Body of pancreas (tissue), 4 donors: Measurements from ENCODE around the gene KPRP. TPM values are rescaled to one million over a fixed set of nuclear protein-coding genes. Genes with fewer than 3 reads are reported as not detected.

Experiments used
- ATAC-seq: fragments of 150-250 bp; one replicate; pipeline ENCODE4 v1.9.1; 2016
- DNase-seq, 4 donors: peaks; one replicate each; pipeline ENCODE4 v3.0.0-alpha.2; 2019
- H3K27ac ChIP-seq, 4 donors: fragments of 200-600 bp; sonication (generic); 1 replicate in 3 of 4; 2 replicates in 1 of 4; pipeline versions ENCODE4 v1.5.1 to v1.6.1; 2016 to 2019; ENCODE audit warnings: mild to moderate bottlenecking in 1 of 4, mixed read lengths in 1 of 4, moderate library complexity in 1 of 4
- H3K27me3 ChIP-seq, 2 donors: fragments of 200-600 bp; sonication (generic); one replicate each; pipeline ENCODE4 v1.6.0; 2016; ENCODE audit warnings: mild to moderate bottlenecking in 1 of 2
- H3K36me3 ChIP-seq, 2 donors: fragments of 200-600 bp; sonication (generic); replicated peaks in 1 of 2; 2 replicates each; pipeline ENCODE4 v1.5.1; 2016; ENCODE audit warnings: low read depth in 2 of 2; ENCODE audit not compliant: insufficient read depth in 1 of 2
- H3K4me1 ChIP-seq: fragments of 200-600 bp; sonication (generic); one replicate; pipeline ENCODE4 v1.6.0; 2016
- H3K4me3 ChIP-seq, 2 donors: fragments of 200-600 bp; sonication (generic); 1 replicate in 1 of 2; 2 replicates in 1 of 2; pipeline ENCODE4 v1.5.1; 2016 to 2019
- H3K9me3 ChIP-seq, 3 donors: fragments of 200-600 bp; sonication (generic); 1 replicate in 2 of 3; 2 replicates in 1 of 3; pipeline ENCODE4 v1.5.1; 2016
- CTCF ChIP-seq, 7 experiments: fragments of 450-650 bp in 4 of 7; fragments of 200-600 bp in 3 of 7; sonication (generic) in 3 of 7; IDR thresholded peaks; one replicate each; pipeline ENCODE4 v1.5.1; 2016 to 2019; ENCODE audit warnings: antibody characterized with exemption in 7 of 7
- POLR2A ChIP-seq, 3 donors: fragments of 450-650 bp; IDR thresholded peaks; one replicate each; pipeline ENCODE4 v1.6.1; 2016; ENCODE audit warnings: antibody characterized with exemption in 3 of 3, mild to moderate bottlenecking in 2 of 3
- WGBS, 2 donors: methylation state at CpG; one replicate each; pipeline ENCODE4 v1.1.5; 2017; 5-methylcytosine and 5-hydroxymethylcytosine counted together
- intact Hi-C: fragments of 100-400 bp; cut with DNase I; formaldehyde crosslinking; loops from one replicate; pipeline ENCODE4 v1.15.1; 2023
- total RNA-seq, 2 donors: library from RNA; depleted of rRNA; stranded (reverse); fragments of >200 nt; gene quantifications; one replicate each; pipeline ENCODE4 v1.1.0, GENCODE V29; 2016

Gene KPRP
- total RNA-seq, 2 donors from 2014 or later: not detected

DNA sequence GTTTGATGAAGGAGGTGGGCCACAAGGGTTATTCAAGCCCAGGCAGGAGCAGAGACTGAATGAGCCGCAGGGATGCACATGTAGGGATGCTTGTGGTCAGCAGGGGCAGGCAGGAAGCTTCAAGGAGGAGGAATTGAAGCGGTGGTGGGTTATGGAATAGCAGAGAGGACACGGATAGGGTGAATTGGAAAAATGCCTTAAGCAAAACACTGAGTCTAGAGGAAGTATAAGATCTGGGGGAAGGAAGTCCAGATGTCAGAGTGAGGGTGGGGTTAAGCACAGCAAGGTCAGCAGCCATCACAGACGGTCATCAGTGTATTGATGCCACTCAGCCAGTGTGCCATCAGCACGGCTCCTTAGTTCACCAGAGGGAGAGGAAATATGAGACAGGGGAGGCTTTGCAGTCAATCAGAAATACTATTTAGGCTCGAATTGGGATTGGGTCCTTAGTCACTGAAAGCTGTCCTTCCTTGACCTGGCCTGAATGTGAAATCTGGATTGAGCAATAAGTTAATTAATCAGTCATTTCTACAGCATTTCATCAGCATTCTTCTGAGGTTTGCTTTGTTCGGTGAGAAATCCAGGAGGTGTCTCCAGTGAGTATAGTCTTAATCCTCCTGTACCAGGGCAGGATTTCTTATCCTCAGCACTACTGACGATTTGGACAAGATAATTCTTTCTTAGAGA lies 11.2 kb downstream of the KPRP start:
- no peak for DNase-seq
- Histone ChIP-seq H3K4me1 (no peaks in the 10 kb centered on the region), H3K4me3 (no peak overlapping the region), H3K27ac (no peak overlapping the region), H3K9me3 (no peaks in the 10 kb centered on the region), H3K36me3 (no peaks in the 10 kb centered on the region), H3K27me3 (no peaks in the 10 kb centered on the region)
- 39 to 43% methylated on average over 8 of the region's 8 CpGs for WGBS, 2 donors
- TF ChIP-seq POLR2A (IDR thresholded peaks at IDR 0.05) (no peak), CTCF (IDR thresholded peaks at IDR 0.05) (no peak)
- ATAC-seq: no peak
- intact Hi-C loops: no loop called here

DNA sequence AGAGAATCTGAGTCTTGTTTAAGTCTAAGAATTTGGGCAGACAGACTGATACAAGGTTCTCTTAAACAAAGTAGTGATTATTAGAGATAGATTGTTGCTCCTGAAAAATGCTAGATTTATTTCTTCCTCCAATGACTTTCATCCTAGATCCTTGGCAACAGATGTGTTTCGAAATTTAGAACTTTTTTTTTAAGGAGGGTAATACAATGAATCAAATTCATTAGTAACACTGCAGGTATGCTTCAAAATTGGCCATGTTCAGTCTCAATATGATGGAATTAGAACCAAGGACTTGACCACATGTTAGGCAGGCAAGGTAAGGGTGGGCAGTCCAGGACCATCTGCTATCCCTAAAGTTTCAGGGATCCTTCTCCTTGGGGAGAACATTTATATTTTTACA lies 12.6 kb downstream of the KPRP start:
- no peak for DNase-seq

DNA sequence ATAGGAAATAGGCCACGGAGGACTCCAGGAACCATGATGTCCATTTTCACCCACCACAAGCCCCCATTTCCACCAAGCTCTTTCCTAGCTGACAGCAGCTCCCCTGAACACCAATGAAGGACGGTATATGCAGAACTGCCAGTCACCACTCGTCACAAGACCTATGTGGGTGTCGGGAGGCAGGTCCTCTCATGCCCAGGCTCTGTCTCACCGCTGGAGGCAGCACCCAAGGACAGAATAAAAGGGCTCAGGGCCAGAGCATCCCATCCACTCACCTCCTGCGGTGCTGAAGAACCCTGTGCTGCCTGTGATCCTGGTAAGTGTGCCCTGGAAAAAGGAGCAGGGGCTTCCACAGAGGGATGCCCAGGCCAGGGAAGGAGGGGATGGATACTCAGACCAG lies 17.1 kb downstream of the KPRP start, which contains the start of gene LCE1F:
Gene LCE1F, plus strand, starts transcription at position 266 of the 400 bp plus-strand sequence. CDS start 1,232 bp downstream, outside the sequence.
- Histone ChIP-seq H3K9me3 (no peaks in the 10 kb centered on the region), H3K27me3 (no peaks in the 10 kb centered on the region), H3K4me1 (no peaks in the 10 kb centered on the region), H3K27ac (no peak within 1 kb of the TSS), H3K36me3 (no peaks in the 10 kb centered on the region), H3K4me3 (no peak within 1 kb of the TSS)
- ATAC-seq (no peak), DNase-seq (no peak)
- 60 to 72% methylated on average over 4 to 6 of the region's 6 CpGs for WGBS, 2 donors
- intact Hi-C loops: no loop called here
- TF ChIP-seq POLR2A (IDR thresholded peaks at IDR 0.05) (no peak), CTCF (IDR thresholded peaks at IDR 0.05) (no peak)

More for the DNA sequence above, 12.6 kb downstream of the KPRP start:
- intact Hi-C loops: no loop called here
- 53% methylated on average over 1 of the region's 1 CpG for WGBS, 2 donors
- Histone ChIP-seq H3K4me1 (no peaks in the 10 kb centered on the region), H3K4me3 (no peak overlapping the region), H3K27me3 (no peaks in the 10 kb centered on the region), H3K9me3 (no peaks in the 10 kb centered on the region), H3K36me3 (no peaks in the 10 kb centered on the region), H3K27ac (no peak overlapping the region)
- no peak for ATAC-seq
- no peak for TF ChIP-seq POLR2A (IDR thresholded peaks at IDR 0.05)

DNA sequence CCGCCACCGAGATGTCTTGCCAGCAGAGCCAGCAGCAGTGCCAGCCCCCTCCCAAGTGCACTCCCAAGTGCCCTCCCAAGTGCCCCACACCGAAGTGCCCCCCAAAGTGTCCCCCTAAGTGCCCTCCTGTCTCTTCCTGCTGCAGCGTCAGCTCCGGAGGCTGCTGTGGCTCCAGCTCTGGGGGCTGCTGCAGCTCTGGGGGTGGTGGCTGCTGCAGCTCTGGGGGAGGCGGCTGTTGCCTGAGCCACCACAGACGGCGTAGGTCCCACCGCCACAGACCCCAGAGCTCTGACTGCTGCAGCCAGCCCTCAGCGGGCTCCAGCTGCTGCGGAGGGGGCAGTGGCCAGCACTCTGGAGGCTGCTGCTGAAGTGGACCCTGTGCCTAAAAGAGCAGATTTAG lies 18.5 kb downstream of the KPRP start:
- TF ChIP-seq POLR2A (IDR thresholded peaks at IDR 0.05) (no peak), CTCF (IDR thresholded peaks at IDR 0.05) (no peak)
- H3K4me3 ChIP-seq: no peak overlapping the region
- H3K36me3 ChIP-seq: no peaks in the 10 kb centered on the region
- no peaks in the 10 kb centered on the region for H3K4me1 ChIP-seq
- intact Hi-C loops: no loop called here
- WGBS, 2 donors: 67 to 70% methylated on average over 6 to 11 of the region's 11 CpGs
- no peaks in the 10 kb centered on the region for H3K9me3 ChIP-seq
- ATAC-seq (no peak), DNase-seq (no peak)
- H3K27ac ChIP-seq: no peak overlapping the region
- H3K27me3 ChIP-seq: no peaks in the 10 kb centered on the region

- ATAC-seq: no peak
- 44 to 49% methylated on average over 4 of the region's 4 CpGs for WGBS, 2 donors
- intact Hi-C loops: no loop called here
- Histone ChIP-seq H3K36me3 (no peaks in the 10 kb centered on the region), H3K27ac (no peak overlapping the region), H3K9me3 (no peaks in the 10 kb centered on the region), H3K27me3 (no peaks in the 10 kb centered on the region), H3K4me1 (no peaks in the 10 kb centered on the region), H3K4me3 (no peak overlapping the region)
- peak in 1 of 7 experiments; percentile 2 for TF ChIP-seq CTCF (IDR thresholded peaks at IDR 0.05)
- no peak for TF ChIP-seq POLR2A (IDR thresholded peaks at IDR 0.05)
- DNase-seq: peak in 1 of 4 donors; percentile 13
These were observed 19.8 kb downstream of the KPRP start for GRCh38 chr1:152777510-152778137.
